ENCODE results near the gene ATF7IP. TPM values are rescaled to one million over a fixed set of nuclear protein-coding genes. Genes with fewer than 3 reads are reported as not detected.

The ATF7IP gene
- total and polyA plus RNA-seq, 12 donors = 4.0 to 85.8 (median 66.2) TPM

DNA sequence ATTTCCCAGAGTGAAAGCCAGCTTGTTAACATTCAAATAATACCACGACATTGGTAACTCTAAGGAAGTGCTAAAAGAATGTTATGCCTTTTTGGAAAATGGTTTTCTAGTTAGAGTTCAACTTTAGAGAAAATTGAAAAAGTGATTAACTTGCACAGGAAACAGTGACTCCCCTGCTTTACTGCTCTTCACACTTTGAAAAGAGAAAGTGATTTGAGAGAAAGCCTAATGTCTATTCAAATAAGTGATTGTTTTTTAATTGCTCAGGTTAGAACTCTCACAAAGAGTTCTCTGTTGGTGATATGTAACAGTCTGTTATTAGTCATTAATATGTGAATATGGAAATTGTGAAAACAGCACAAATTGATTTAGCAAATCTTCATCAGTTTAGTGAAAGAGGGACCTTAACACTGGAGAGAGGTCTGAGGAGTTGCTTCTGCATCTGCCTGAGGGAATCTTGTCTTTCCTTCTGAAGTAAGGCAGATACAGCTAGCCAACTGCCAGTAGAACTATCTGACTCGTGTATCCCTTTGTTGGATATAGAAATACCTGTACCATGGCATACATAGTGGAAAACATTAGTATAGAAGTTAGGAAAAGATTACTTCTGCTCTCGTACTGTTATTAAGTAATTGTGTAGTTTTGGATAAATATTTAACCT is 25.5 kb downstream of the ATF7IP start:
- intact Hi-C loops (cut with DNase I) = no loop called here
- whole genome bisulfite sequencing, 2 donors = 13 to 14% methylated on average over 3 of the region's 3 CpGs
- H3K9me3 ChIP-seq = peaks cover 0 to 10% (median 0%) of the 10 kb centered on the region in 11 donors
- ATAC-seq (no peak), DNase-seq (no peak)
- H3K27me3 ChIP-seq = no peaks in the 10 kb centered on the region
- TF ChIP-seq CTCF (IDR thresholded peaks at IDR 0.05) = no peak
- peak overlapping the region in 8 of 10 donors; percentile 17 to 69 (median 26) for H3K27ac ChIP-seq
- H3K36me3 ChIP-seq = peaks cover 0 to 18% (median 0%) of the 10 kb centered on the region in 9 donors
- H3K4me1 ChIP-seq = peaks cover 0 to 86% (median 54%) of the 10 kb centered on the region in 9 donors
- peak overlapping the region in 1 of 10 donors; percentile 8 for H3K4me3 ChIP-seq

- intact Hi-C loops (cut with DNase I) = loop anchor here in 1 of 10 donors (2.0 kb wide), 1 partner anchor 27 kb away; no protein-coding TSS in a partner anchor
- H3K36me3 ChIP-seq = peaks cover 0 to 19% (median 0%) of the 10 kb centered on the region in 9 donors
- H3K9me3 ChIP-seq = peaks cover 0 to 11% (median 1%) of the 10 kb centered on the region in 11 donors
- TF ChIP-seq CTCF (IDR thresholded peaks at IDR 0.05) = no peak
- no peaks in the 10 kb centered on the region for H3K27me3 ChIP-seq
- DNase-seq (no peak), ATAC-seq (no peak)
- 31 to 38% methylated on average over 1 of the region's 1 CpG for WGBS, 2 donors
- H3K4me3 ChIP-seq = peak overlapping the region in 3 of 10 donors; percentile 21 to 30 (median 26)
- H3K27ac ChIP-seq = peak overlapping the region in 9 of 10 donors; percentile 24 to 80 (median 67)
- H3K4me1 ChIP-seq = peaks cover 0 to 85% (median 52%) of the 10 kb centered on the region in 9 donors
These were observed 28.3 kb downstream of the ATF7IP start for GRCh38 chr12:14393751-14394150.

DNA sequence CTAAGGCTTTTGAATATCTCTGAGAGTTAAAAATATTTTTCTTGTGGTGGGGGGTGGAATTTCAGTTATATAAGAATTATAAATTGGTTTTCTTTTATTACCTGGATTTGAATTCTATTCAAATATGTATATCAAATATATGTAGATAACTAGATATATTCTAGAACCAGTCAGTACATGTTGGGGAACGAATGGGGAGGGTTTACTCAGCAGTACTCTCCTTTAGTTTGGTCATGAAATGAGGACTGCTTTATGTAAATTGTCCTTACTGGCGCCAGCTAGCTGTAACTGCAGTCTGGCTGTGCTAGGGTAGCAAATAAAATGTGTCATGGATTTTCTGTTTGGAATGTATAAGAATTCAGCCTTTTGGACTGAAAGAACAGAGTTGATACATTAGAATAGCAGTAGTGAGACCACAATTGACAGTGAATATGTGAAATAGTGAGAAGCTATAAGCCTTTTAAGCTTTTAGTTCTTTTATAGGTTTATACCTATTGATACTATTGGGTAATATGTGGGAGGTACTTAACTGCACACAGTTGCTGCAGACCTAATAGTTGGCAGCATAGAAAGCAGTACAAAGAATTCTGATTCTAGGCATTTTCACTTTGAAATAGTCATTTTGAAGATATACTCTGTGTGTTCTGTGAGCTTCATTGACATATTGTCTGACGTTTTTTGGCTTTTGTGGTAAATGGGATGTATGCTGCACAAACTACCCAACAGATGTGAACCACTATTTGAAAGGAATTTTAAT is 29.0 kb downstream of the ATF7IP start:
- peak in 4 of 9 donors; percentile 8 to 32 (median 28) for TF ChIP-seq CTCF (IDR thresholded peaks at IDR 0.05)
- WGBS, 2 donors = 6 to 7% methylated on average over 3 of the region's 3 CpGs
- peak in 1 of 2 donors; percentile 56 for DNase-seq
- peak overlapping the region in 9 of 10 donors; percentile 24 to 80 (median 67) for H3K27ac ChIP-seq
- peaks cover 0 to 87% (median 52%) of the 10 kb centered on the region in 9 donors for H3K4me1 ChIP-seq
- intact Hi-C loops (cut with DNase I) = loop anchor here in 1 of 10 donors (2.0 kb wide), 1 partner anchor 28 kb away; no protein-coding TSS in a partner anchor
- peaks cover 0 to 18% (median 9%) of the 10 kb centered on the region in 11 donors for H3K9me3 ChIP-seq
- H3K36me3 ChIP-seq = peaks cover 0 to 22% (median 0%) of the 10 kb centered on the region in 9 donors
- H3K27me3 ChIP-seq = no peaks in the 10 kb centered on the region
- ATAC-seq = peak; percentile 81 to 96 (median 91)
- H3K4me3 ChIP-seq = peak overlapping the region in 7 of 10 donors; percentile 5 to 37 (median 21)
